Caco-2 (cell line): ENCODE data around the gene TNS3. TPM values are rescaled to one million over a fixed set of nuclear protein-coding genes. Genes with fewer than 3 reads are reported as not detected.

ENCODE experiments used
- BruUV-seq: library from RNA; stranded (reverse); fragments of 400-500 nt; replicated peaks from 2 replicates; lab custom pipeline; 2021; lab: Mats Ljungman, UMichigan
- CTCF ChIA-PET: fragments of 300-600 bp; sonication (Branson Sonifier 250); formaldehyde crosslinking; loops from one replicate; lab custom pipeline; 2022; ENCODE audit warnings: antibody characterized with exemption; lab: Charles Lee
- POLR2A ChIA-PET: fragments of 300-600 bp; sonication (Branson Sonifier 250); formaldehyde crosslinking; loops from one replicate; lab custom pipeline; 2022; ENCODE audit warnings: antibody characterized with exemption; lab: Charles Lee
- DNase-seq, 2 experiments: peaks; one replicate each; pipeline versions ENCODE4 v3.0.0 to v3.0.0-alpha.2; 2020 to 2022
- H3K27me3 ChIP-seq: replicated peaks from 2 replicates; pipeline ENCODE4 v1.6.0; 2011; ENCODE audit warnings: low read length; ENCODE audit not compliant: control insufficient read depth, insufficient read depth
- H3K36me3 ChIP-seq: 2 replicates; pipeline ENCODE4 v1.5.1; 2011; ENCODE audit warnings: low read length; ENCODE audit not compliant: control insufficient read depth, insufficient read depth
- H3K4me1 ChIP-seq: fragments of 250-450 bp; sonication (Bioruptor Pico); 2 replicates; pipeline ENCODE4 v1.5.1; 2020; ENCODE audit warnings: mild to moderate bottlenecking
- H3K4me3 ChIP-seq: 2 replicates; pipeline ENCODE4 v1.5.1; 2011; ENCODE audit warnings: low read depth, mild to moderate bottlenecking, control low read depth, low read length
- H3K9me3 ChIP-seq: fragments of 250-450 bp; sonication (Bioruptor Pico); 2 replicates; pipeline ENCODE4 v1.5.1; 2020; ENCODE audit warnings: mild to moderate bottlenecking, moderate library complexity
- H3K27ac Mint-ChIP-seq: one replicate; pipeline ENCODE4 v1.8.0; 2022; ENCODE audit warnings: mixed read lengths; ENCODE audit not compliant: unreplicated experiment
- H3K27me3 Mint-ChIP-seq: one replicate; pipeline ENCODE4 v1.8.0; 2022; ENCODE audit warnings: mixed read lengths; ENCODE audit not compliant: insufficient read depth, unreplicated experiment
- H3K36me3 Mint-ChIP-seq: one replicate; pipeline ENCODE4 v1.8.0; 2022; ENCODE audit warnings: mild to moderate bottlenecking, mixed read lengths; ENCODE audit not compliant: insufficient read depth, unreplicated experiment
- H3K4me1 Mint-ChIP-seq: one replicate; pipeline ENCODE4 v1.8.0; 2022; ENCODE audit warnings: low read depth, mixed read lengths; ENCODE audit not compliant: unreplicated experiment
- H3K4me3 Mint-ChIP-seq: one replicate; pipeline ENCODE4 v1.8.0; 2022; ENCODE audit warnings: mild to moderate bottlenecking, moderate library complexity, mixed read lengths; ENCODE audit not compliant: unreplicated experiment
- H3K9me3 Mint-ChIP-seq: one replicate; pipeline ENCODE4 v1.8.0; 2022; ENCODE audit warnings: mixed read lengths; ENCODE audit not compliant: unreplicated experiment
- intact Hi-C: fragments of 100-400 bp; cut with micrococcal nuclease; formaldehyde crosslinking; loops from one replicate; pipeline ENCODE4 v1.10.0; 2022; ENCODE audit not compliant: unreplicated experiment
- total RNA-seq: library from RNA; stranded (reverse); gene quantifications from 2 replicates; pipeline ENCODE4 v1.2.3, GENCODE V29; 2022
- TF ChIP-seq, protein P1 (sequence below), 2 experiments: fragments of 200-600 bp in 1 of 2; IDR thresholded peaks; 1 replicate in 1 of 2; 2 replicates in 1 of 2; pipeline versions ENCODE4 v1.5.1 to v1.8.0; 2011 to 2022; ENCODE audit warnings: antibody characterized with exemption in 1 of 2, control low read depth in 1 of 2, inconsistent platforms in 1 of 2, low read depth in 1 of 2, low read length in 1 of 2, mild to moderate bottlenecking in 1 of 2, moderate library complexity in 1 of 2; ENCODE audit not compliant: insufficient read depth in 1 of 2, severe bottlenecking in 1 of 2, unreplicated experiment in 1 of 2

Gene TNS3
- total RNA-seq, 1 experiment from 2014 or later, result 263 TPM

DNA sequence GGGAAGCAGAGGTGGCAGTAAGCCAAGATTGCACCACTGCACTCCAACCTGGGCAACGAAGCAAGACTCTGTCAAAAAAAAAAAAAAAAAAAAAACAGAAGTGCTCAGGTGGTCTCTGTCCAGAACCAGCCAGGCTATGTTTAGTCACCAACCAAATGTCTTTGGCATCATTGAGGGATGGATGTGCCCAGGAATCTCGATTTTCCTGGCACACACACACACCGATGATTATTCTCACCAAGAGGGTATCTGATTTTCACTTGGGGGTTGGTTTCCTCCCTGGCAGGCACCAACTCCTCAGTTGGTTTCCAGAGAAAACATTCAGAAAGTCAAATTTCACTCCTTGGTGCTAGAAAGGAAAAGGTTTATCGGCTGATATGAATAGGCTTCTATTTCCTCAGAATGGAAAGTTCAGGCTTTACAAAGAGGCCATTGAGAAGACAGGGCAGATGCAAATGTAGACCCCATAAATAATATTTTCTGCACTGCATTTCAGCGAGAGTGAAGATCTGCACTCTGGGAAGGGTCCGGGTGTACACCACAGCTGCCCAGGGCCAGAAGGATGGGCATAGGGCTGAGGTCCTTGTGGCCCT is 154.8 kb downstream of the TNS3 start:
- H3K9me3 ChIP-seq, result no peaks in the 10 kb centered on the region
- peaks cover 13% of the 10 kb centered on the region for H3K36me3 ChIP-seq
- H3K4me1 Mint-ChIP-seq, result peaks cover 7% of the 10 kb centered on the region
- no peak for DNase-seq
- ChIA-PET CTCF (no interaction called here), POLR2A (no interaction called here)
- H3K9me3 Mint-ChIP-seq, result no peaks in the 10 kb centered on the region
- H3K4me3 ChIP-seq, result no peak overlapping the region
- H3K27me3 ChIP-seq, result no peaks in the 10 kb centered on the region
- H3K4me1 ChIP-seq, result peaks cover 4% of the 10 kb centered on the region; the same call in 1 of the 2 replicates
- no TSS peak for BruUV-seq
- H3K36me3 Mint-ChIP-seq, result peaks cover 100% of the 10 kb centered on the region
- no peak overlapping the region for H3K4me3 Mint-ChIP-seq
- H3K27ac Mint-ChIP-seq, result no peak overlapping the region
- no peaks in the 10 kb centered on the region for H3K27me3 Mint-ChIP-seq
- intact Hi-C loops, result no loop called here
- TF ChIP-seq, protein P1, sequence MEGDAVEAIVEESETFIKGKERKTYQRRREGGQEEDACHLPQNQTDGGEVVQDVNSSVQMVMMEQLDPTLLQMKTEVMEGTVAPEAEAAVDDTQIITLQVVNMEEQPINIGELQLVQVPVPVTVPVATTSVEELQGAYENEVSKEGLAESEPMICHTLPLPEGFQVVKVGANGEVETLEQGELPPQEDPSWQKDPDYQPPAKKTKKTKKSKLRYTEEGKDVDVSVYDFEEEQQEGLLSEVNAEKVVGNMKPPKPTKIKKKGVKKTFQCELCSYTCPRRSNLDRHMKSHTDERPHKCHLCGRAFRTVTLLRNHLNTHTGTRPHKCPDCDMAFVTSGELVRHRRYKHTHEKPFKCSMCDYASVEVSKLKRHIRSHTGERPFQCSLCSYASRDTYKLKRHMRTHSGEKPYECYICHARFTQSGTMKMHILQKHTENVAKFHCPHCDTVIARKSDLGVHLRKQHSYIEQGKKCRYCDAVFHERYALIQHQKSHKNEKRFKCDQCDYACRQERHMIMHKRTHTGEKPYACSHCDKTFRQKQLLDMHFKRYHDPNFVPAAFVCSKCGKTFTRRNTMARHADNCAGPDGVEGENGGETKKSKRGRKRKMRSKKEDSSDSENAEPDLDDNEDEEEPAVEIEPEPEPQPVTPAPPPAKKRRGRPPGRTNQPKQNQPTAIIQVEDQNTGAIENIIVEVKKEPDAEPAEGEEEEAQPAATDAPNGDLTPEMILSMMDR (IDR thresholded peaks at IDR 0.05; ENCODE audit: insufficient read depth in 1 of 2, low read depth in 1 of 2, low read length in 1 of 2, severe bottlenecking in 1 of 2, unreplicated experiment in 1 of 2), result no peak

DNA sequence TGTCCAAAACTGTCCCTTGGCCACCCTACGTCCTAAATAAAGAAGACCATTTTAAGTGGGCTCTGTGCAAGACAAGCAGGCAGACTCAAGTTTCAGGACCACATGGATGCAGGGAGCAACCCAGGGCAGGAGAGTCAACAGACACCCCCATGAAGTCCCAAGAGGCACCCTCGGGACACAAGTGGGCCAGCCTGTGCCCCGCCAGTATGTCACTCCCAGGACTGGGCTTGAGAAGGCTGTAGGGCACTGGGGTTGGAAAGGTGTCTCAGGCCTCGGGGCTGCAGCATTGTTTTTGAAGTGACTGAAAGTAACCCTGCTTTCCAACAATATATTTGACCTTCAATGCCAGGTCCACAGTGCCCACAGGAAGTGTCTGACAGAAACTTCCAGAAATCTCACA is 157.4 kb downstream of the TNS3 start:
- POLR2A ChIA-PET, result no interaction called here
- intact Hi-C loops, result no loop called here
- Histone ChIP-seq H3K27me3 (no peaks in the 10 kb centered on the region), H3K4me3 (no peak overlapping the region), H3K4me1 (no peaks in the 10 kb centered on the region; the same call in 1 of the 2 replicates), H3K9me3 (no peaks in the 10 kb centered on the region), H3K36me3 (peaks cover 17% of the 10 kb centered on the region)
- CTCF ChIA-PET, result no interaction called here
- Mint-ChIP-seq H3K36me3 (peaks cover 100% of the 10 kb centered on the region), H3K27ac (no peak overlapping the region), H3K9me3 (no peaks in the 10 kb centered on the region), H3K4me3 (no peak overlapping the region), H3K27me3 (no peaks in the 10 kb centered on the region), H3K4me1 (no peaks in the 10 kb centered on the region)
- TF ChIP-seq, protein P1 (IDR thresholded peaks at IDR 0.05; ENCODE audit: insufficient read depth in 1 of 2, low read depth in 1 of 2, low read length in 1 of 2, severe bottlenecking in 1 of 2, unreplicated experiment in 1 of 2), result no peak
- no TSS peak for BruUV-seq
- no peak for DNase-seq

DNA sequence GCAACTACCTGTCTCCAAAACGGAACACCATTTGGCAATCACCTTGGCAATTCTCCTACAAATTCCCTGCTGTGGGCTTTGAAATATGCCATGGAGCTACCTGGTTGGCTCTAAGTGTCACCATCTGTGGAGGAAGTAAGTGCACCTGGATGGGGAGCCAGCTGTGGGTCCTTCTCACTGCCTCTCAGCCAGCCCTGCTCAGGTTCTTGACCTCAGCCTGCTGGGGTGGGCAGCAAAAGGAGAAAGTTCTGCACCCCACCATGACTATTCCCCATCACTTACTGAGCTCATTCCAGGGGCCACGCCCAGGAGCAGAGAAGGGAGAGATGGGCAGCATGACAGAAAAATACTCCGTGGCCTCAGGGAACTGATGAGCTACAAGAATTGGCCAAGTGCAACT is 158.7 kb downstream of the TNS3 start:
- no TSS peak for BruUV-seq
- H3K4me3 Mint-ChIP-seq, result no peak overlapping the region
- H3K27me3 ChIP-seq, result no peaks in the 10 kb centered on the region
- no peaks in the 10 kb centered on the region for H3K4me1 Mint-ChIP-seq
- TF ChIP-seq, protein P1 (IDR thresholded peaks at IDR 0.05; ENCODE audit: insufficient read depth in 1 of 2, low read depth in 1 of 2, low read length in 1 of 2, severe bottlenecking in 1 of 2, unreplicated experiment in 1 of 2), result no peak
- no peak overlapping the region for H3K27ac Mint-ChIP-seq
- H3K9me3 ChIP-seq, result no peaks in the 10 kb centered on the region
- peaks cover 19% of the 10 kb centered on the region for H3K36me3 ChIP-seq
- peak in 1 of 2 experiments; percentile 13 for DNase-seq
- POLR2A ChIA-PET, result no interaction called here
- H3K4me3 ChIP-seq, result no peak overlapping the region
- H3K36me3 Mint-ChIP-seq, result peaks cover 100% of the 10 kb centered on the region
- H3K9me3 Mint-ChIP-seq, result no peaks in the 10 kb centered on the region
- no peaks in the 10 kb centered on the region; the same call in 1 of the 2 replicates for H3K4me1 ChIP-seq
- CTCF ChIA-PET, result no interaction called here
- intact Hi-C loops, result no loop called here
- H3K27me3 Mint-ChIP-seq, result no peaks in the 10 kb centered on the region
